Measurements from ENCODE around the gene C6orf120. TPM values are rescaled to one million over a fixed set of nuclear protein-coding genes. Genes with fewer than 3 reads are reported as not detected.
"Not testable (repeated sequence)": the region's sequence is repeated elsewhere in the genome, so short reads cannot be mapped to it uniquely, and the experiment has no call there.

Gene C6orf120
- total RNA-seq, 1 donor from 2014 or later = 45.9 TPM

DNA sequence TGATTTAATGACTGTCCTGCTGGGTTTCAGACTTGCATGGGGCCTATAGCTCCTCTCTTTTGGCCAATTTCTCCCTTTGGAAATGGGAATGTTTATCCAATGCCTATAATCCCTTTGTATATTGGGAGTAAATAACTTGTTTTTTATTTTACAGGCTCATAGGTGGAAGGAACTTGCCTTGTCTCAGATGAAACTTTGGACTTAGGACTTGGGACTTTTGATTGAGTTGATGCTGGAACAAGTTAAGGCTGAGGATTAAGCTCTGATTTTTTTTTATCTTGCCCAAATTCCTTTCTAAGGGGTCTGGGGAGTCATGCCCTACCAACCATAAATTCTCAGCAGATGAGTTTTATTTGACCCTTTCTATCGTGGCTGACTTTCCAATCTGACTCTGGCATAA is 23.6 kb upstream of the C6orf120 start:
- no peak for DNase-seq (ENCODE audit: low read depth)

DNA sequence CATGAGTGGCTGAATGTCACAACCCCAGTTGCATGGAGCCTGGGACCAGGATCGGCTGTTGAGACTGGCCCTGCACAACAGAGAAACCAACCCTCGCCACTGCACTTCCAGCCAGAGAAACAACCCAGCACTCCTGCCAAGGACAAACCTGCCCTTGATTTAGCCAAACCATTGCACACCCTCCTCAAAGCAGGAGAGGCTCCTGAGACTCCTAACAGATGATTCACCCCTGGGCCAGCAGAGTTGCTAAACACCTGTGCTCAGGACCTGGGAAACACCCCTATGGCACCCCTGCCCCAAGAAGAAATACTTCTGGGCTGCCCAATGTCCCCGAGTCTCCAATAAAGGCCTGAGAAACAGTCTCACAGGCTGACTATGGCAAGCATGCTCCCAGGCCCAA is 17.9 kb upstream of the C6orf120 start:
- no peak for DNase-seq (ENCODE audit: low read depth)

DNA sequence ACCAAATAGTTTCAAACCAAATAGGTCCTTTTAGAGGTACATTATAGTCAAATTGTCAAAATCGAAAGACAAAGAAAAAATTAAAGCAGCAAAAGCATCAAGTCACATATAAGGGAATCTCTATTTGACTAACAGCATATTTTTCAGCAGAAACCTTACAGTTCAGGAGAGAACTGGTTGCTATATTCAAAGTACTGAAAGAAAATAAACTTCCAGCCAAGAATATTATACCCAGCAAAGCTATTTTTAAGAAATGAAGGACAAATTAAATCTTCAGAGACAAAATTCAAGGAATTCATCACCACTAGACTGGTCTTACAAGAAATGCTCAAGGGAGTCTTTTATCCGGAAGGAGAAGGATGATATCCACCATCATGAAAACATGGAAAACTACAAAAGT is 16.1 kb upstream of the C6orf120 start:
- DNase-seq (ENCODE audit: low read depth) = no peak

DNA sequence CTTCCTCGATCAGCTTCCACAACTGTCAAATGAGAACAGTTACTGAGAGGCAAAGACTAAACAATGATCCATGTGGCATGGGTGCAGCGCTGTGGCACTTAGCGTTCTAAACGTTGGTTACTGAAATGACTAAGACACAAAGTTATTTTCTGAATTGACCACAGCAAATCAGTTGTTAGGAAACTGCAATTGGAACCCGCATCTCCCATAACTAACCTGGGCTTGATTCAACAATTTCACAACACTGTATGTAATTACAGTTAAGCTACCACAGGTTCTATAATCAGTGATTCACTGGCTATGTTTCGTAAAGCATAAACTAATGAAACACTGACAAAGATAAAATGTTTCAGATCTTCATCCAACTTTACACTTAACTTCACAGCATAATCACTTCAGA is 12.6 kb upstream of the C6orf120 start:
- DNase-seq (ENCODE audit: low read depth) = peak; percentile 69

DNA sequence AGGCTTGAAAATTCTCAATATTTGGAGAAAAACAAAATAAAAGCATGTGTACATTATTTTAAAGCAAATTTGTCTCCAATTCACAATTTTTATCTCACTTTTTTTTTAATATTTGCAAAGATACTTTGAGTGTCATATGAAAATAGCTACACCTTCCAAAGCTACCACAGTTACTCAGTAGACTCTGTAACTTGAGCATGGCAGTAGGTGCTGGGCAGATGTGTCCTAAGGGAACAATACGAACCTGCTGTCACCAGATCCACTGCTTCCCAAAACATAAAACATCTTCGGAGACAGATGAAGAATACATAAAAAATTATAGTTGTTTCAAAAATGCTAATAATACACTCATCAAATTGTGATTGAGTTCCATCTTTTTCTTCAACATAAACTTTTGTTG is 10.7 kb upstream of the C6orf120 start:
- no peak for DNase-seq (ENCODE audit: low read depth)

DNA sequence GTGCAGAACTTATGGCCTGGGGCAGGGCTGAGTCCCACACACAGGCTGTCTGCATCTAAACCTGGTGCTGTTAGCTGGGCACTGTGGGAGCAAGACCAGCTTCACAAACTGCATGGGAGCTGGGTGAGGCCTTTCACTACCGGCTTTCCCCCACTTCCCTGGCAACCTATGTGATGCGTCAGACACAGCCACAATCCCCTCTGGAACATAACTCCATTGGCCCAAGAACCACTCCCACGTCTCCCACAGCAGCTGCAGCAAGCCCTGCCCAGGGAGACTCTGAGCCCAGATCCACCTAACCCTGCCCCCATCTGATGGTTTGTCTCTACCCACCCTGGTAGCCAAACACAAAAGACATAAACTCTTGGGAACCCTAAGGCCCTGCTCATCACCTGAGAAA is 9.4 kb upstream of the C6orf120 start:
- no peak for DNase-seq (ENCODE audit: low read depth)

DNA sequence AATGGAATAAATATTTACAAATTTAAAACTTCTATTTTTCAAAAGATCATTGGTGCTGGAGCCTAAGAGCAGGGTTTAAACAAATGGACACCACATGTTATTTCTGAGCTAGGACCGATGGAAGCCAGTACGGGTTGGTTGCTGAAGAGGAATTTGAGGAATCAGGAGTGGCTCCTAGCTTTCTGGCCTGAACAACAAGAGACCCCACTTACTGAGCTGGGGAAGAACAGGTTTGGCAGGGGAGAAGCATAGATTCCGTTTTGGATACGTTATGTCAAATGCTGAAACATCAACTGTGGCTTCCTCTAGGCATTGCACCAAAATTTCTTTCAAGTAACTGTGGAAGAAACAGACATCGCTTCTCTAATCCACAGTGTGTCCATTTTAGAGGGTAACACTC is 6.8 kb upstream of the C6orf120 start:
- no peak for DNase-seq (ENCODE audit: low read depth)

DNA sequence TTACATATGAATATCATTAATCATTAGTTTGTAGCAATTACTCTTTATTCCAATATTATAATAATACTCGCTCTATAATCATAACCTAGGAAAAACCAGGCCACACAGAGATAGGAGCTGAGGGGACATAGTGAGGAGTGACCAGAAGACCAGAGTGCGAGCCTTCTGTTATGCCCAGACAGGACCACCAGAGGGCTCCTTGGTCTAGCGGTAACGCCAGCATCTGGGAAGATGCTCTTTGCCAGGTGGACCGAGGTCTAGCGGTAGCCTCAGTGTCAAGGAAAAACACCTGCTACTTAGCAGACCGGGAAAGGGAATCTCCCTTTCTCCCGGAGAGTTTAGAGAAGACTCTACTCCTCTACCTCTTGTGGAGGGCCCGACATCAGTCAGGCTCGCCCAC is 4.8 kb upstream of the C6orf120 start:
- not testable (repeated sequence) for DNase-seq (ENCODE audit: low read depth)

DNA sequence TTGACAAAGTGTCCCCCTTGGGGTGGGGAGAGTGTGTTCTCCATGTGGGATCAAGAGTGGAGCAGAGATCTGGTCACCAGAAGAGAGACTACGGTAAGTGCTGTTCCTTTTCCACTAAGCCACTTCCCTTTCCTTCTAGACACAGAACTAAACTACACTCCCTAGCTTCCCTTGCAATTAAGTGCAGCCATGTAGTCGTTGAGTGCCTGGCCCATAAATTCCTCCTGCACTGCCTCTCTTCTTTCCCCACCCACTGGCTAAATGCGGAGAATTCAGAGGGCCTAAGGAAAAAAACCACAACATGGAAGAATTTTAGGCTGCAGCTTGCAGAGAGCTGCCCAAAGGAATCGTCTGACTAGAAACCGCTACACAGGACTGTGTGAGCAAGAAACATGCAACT is 1.6 kb upstream of the C6orf120 start:
- peak; percentile 46 for DNase-seq (ENCODE audit: low read depth)

DNA sequence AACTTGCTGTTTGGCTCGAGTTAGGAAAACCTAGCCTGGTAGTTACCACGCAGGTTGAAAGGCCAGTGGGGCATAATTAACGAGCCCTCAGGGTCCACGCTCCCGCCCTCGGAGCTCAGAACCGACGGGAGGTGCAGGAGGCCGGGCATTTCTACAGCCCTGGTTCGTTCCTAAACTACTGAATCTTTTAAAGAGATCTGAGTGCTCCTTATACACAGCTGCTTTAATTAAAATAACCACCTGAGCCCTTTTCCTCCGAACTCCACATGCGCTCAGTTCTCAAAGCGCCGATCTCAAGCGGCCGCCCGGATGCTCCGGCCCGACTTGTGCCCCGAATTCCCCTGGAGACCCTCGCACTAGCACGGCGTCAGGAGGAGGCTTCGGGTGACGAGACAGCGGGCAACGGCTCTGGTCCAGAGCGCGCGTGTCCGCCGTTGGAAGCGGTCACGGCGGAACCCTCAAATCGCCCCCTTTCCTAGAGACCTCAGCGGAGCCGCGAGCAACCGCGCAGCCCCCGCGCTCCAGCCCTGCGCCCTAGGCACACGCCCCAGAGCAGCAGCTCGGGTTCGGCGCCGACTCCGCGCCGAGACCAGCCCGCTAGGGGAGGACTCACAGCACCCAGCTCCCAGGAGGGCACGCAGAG is 494 bp upstream of the C6orf120 start:
- DNase-seq (ENCODE audit: low read depth) = no peak

DNA sequence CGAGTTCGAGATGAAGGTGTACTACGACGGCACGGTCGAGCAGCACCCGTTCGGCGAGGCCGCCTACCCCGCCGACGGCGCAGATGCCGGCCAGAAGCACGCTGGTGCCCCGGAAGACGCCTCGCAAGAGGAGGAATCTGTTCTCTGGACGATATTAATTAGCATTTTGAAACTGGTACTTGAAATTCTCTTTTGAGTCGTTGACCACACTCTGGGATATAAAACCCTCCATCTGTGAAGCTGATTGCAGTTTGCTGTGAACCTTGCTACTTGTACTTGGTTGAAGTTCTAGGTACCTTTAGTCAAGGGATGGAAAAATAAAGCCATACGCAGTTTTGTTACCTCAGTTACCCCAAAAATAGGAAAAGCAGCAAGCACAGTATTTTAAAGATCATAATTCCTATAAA is 917 bp downstream of the C6orf120 start:
- DNase-seq (ENCODE audit: low read depth) = no peak

DNA sequence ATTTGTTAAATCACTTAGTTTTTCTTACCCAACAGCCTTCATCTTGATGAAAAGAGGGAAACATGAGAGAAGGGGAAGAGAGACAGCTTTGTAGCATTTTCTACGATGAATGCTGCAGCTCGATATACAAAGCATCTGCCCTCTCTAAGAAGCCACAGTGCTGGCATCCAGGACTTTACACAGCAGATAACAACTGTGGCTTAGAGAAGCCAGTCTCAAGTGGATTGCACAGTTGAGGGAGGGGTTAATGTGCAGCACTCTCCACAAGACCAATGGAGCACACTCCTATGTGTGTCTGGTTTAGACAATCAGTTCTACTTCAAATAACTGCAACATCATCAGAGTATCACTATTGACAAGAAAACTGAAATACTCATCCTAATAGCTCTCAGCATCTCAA is 5.8 kb downstream of the C6orf120 start:
- DNase-seq (ENCODE audit: low read depth) = no peak

DNA sequence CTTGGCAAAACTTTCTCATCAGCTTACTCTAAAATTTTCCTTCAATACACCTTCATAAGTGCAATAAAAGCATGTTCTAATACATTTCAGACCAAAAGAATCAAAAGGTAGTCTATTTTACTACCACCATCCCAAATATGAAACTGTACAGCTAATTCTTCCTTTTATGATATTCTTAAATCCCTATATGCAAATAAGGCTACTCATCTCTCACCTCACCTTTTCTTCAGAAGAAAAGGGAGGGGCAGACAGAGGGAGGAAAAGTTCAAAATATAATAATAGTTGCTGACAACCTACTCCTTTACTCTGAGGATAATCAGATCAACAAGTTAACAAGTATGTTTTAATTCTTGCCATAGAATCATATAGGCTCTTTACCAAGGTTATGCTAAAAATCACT is 7.4 kb downstream of the C6orf120 start:
- DNase-seq (ENCODE audit: low read depth) = no peak

DNA sequence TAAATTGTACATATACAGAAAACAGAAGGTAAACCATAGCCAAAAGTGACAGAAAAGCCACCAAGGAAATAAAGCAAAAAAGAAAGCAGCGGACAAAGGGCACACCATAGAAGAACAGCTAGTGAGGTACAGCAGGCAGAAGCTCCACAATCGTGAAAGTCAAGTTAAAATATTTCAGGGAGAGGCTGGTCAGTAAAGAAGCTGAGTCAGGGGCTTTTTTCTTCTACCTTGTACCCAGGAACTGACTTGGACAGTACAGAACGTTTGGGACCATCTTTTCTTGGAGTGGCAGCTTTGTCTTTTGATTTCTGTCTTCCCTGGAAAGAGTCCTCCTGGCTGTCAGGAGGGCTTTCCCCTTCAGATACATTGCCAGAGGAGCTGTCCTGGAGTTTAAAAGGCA is 8.1 kb downstream of the C6orf120 start:
- DNase-seq (ENCODE audit: low read depth) = no peak

DNA sequence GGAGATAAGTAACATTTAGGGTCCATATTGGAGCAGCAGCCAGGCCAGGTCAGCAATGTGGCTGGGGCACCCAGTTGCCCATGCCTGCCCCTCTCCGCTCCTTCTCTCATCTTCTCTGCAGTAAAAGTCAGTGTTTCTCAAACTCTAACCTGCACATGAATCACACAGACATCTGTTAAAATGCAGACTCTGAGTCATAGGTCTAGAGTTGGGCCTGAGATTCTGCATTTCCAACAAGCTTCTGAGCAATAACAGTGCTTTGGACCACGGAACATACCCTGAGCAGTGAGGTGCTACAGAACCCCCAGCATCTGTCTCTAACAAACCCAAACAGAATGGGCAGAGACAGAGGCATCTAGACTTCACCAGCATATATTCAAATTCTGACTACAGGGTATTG is 12.3 kb downstream of the C6orf120 start:
- no peak for DNase-seq (ENCODE audit: low read depth)

DNA sequence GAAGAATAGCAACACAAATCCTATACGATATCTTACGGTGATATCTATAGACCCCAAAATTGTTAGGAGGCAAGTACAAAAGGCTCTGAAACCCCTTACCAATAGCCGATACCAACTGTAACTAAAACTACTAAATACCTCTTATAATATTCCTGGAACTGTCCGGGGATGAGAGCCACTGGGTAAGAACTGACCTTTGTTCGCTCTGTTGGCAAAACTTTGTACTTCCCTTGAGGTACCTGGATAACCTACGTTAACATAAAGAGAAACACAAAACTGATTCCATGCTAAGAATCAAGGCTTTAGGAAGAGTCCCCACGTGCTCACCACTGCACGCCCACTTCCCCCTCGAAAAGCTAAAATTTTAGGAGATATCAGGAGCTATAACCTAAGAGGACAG is 12.7 kb downstream of the C6orf120 start:
- no peak for DNase-seq (ENCODE audit: low read depth)

DNA sequence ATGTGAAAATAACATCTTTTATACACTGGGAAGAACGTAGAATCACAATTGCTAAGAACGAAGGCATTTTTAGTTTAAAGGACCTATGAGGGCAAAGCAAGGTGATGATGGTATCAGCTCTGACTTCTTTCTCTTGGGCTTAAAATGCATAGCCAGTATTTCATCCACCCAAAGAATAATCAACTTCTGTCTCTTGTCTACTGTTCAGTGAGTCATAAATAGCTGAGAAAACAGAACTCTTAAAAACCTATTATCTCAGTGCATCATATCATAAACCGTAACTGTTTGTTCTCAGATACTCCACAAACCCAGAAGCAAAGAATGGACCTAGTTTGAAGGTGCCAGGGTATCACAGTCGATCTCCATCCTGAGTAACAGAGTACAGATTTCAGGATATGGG is 17.2 kb downstream of the C6orf120 start:
- no peak for DNase-seq (ENCODE audit: low read depth)

DNA sequence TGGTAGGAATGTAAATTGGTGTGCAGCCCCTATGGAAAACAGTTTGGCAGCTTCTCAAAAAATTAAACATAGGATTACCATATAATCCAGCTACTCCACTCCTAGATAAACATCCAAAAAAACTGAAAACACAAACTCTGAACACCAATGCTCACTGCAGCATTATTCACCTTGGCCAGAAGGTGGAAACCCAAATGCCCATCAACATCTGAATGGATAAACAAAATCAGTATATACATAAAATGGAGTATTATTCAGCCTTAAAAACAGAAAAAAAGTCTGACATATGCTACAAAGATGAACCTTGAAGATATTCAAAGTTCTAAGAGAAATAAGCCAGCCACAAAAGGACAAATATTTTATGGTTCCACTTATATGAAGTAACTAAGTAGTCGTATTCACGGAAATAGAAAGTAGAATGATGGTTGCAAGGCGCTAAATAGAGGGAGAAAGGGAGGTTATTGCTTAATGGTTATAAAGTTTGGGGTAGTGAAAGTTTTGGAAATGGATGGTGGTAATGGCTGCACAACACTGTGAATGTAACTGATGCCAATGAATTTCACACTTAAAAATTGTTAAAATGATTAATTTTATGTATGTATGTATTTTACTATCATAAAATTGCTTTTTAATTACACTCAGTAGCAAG is 18.4 kb downstream of the C6orf120 start:
- no peak for DNase-seq (ENCODE audit: low read depth)

DNA sequence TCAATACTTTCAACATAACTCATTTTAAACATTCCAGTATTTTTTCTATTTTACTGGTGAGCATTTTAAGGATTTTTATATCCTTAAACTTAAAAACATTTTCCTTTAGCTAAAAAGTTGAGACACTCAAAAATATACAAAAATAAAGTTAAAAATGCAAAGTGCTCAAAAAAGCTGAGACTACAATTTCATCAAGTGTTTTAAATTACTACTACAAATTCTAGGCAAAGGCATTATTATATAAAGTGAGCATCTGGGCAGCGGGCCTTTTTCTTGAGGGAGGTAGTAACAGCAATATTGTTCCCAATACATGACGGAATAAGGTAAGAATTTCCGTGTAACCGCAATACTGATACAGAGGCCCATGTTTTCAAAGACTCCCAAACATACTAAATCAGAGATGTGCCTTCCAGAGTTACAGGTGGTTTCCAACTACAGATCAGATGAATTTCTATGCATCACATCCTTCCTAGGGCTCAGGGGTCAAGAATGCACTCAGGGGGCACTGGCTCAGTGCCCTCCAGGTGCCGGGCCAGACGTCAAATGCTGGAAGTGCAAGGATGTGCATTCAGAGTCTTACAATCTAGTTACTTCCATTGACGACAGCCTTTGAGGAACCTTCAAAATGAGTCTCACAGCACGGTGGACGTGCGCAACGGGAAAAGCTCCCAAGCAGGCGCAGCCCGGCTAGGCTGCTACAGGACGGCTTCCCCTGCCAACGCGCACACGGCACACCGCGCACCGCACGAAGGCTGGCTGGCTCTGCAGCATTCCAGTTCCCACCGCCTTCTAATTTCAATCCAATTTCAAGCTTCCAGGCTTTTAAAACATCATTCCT is 20.7 kb downstream of the C6orf120 start:
- peak; percentile 77 for DNase-seq (ENCODE audit: low read depth)

DNA sequence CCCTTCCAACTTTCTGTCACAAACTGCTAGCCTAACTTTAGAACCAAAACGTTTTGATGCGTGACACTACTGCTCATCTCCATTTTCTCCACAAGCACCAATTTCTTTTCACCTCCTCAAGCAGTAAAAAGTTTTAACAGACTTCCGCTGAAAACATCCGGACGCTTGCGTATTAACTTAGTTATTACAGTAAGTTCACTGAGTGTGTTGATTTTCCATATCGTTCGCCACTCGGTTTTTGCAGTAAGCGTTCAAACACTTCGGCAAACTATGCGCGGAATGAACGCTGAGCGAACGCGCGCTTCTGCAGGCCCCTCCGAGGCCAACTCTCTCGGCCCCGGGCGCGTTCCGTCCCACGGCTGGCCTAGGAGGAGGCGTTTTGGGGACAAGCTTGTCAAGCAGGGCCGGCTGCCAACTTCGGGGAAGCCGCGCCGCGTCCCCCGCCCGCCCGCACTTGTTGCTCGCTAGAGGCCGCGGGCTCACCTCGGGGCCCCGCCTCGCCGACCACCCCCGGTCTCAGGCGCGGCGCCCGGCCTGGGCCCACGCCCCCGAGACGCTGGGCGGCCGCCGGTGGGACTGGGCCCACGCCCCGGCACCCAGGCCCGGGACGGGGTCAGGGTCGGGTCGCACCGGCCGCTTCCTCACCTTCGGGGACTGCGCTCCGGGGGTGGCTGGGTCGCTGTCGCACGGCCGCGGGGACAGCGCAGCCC is 21.4 kb downstream of the C6orf120 start:
- peak; percentile 26 for DNase-seq (ENCODE audit: low read depth)

DNA sequence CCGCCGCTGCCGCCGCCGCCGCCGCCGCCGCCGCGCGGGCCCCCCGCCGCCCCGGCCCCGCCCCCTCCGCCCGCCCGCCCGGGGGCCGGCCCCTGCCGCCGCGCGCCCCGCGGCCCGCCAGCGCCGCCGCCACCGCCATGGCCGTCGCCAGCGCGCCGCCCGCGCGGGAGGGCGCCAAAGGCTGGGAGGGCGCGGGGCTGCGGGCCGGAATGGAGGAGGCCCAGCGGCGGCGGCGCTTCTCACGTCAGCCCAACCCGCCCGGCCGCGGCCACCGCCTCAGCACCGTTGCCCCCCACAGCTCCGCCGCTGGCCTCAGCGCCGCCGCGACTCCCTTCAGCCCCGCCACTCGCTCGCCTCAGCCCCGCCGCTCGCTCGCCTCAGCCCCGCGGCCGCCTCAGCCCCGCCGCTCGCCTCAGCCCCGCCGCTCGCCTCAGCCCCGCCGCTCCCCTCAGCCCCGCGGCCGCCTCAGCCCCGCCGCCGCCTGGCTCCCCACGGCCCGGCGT is 22.1 kb downstream of the C6orf120 start:
- no peak for DNase-seq (ENCODE audit: low read depth)

DNA sequence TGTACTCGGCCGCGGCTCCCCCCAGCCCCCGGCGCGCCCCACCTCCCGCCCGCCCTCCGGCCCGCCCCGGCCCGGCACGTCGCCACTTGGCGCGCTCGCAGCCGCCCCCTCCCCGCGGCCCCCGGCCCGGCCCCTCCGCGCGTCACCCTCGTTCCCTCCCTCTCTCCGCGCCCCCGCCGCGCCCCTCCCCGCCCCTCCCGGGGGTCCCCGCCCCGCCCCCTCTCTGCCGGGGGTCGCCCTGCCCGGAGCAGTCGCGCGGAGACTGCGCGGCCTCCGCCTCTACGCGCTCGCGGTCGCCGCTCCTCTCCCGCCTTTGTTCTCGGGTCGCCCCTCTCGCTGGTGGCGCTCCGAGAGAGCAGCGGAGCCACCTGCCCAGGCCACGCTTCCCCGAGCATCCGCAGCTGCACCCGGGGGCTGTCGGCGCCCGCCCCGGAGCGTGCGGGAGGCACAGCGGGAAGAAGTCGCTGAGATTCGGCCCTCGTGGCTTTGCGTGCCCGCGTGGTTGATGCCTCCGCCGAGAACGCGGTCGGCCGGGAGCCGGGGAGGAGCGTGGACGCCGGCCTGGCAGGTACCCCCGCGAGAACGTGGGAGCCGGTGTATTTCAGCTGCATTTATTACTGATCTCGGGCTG is 22.7 kb downstream of the C6orf120 start, which contains the start of gene PHF10:
Gene PHF10 (minus strand): TSS at position 7 of the 631 bp plus-strand sequence. CDS start 569 bp downstream, outside the sequence.
- DNase-seq (ENCODE audit: low read depth) = no peak
